GM23338 (cell line): ENCODE measurements around the gene E2F3.

ENCODE experiments used
- CREB1 ChIP-seq: fragments of 250-450 bp; sonication (Bioruptor Pico); IDR thresholded peaks from 2 replicates; pipeline ENCODE4 v1.5.0; 2020; ENCODE audit warnings: low read depth, mild to moderate bottlenecking, moderate library complexity
- EZH2 ChIP-seq: fragments of 200-600 bp; sonication (generic); IDR thresholded peaks from one replicate; pipeline ENCODE4 v1.8.0; 2017; ENCODE audit warnings: antibody characterized with exemption, mild to moderate bottlenecking, low read depth; ENCODE audit not compliant: unreplicated experiment
- EZH2phosphoT487 ChIP-seq: fragments of 200-600 bp; sonication (generic); IDR thresholded peaks from one replicate; pipeline ENCODE4 v1.8.1; 2018; ENCODE audit warnings: antibody characterized with exemption; ENCODE audit not compliant: unreplicated experiment
- JUNB ChIP-seq: IDR thresholded peaks from one replicate; pipeline ENCODE4 v1.6.1; 2016; ENCODE audit warnings: antibody characterized with exemption; ENCODE audit not compliant: unreplicated experiment
- NANOG ChIP-seq: IDR thresholded peaks from 2 replicates; pipeline ENCODE4 v1.6.1; 2016; ENCODE audit warnings: antibody characterized with exemption, borderline replicate concordance
- POLR2AphosphoS5 ChIP-seq: IDR thresholded peaks from 2 replicates; pipeline ENCODE4 v1.6.1; 2016; ENCODE audit warnings: antibody characterized with exemption, low read depth
- STAT1 ChIP-seq: IDR thresholded peaks from one replicate; pipeline ENCODE4 v1.6.1; 2016; ENCODE audit warnings: antibody characterized with exemption; ENCODE audit not compliant: unreplicated experiment
- ZNF114 ChIP-seq: fragments of 250-450 bp; sonication (Bioruptor Pico); IDR thresholded peaks from 2 replicates; pipeline ENCODE4 v1.5.0; 2020; ENCODE audit warnings: mild to moderate bottlenecking, moderate library complexity
- ZNF331 ChIP-seq: fragments of 250-450 bp; sonication (Bioruptor Pico); IDR thresholded peaks from 2 replicates; pipeline ENCODE4 v1.5.0; 2020; ENCODE audit warnings: low read depth, mild to moderate bottlenecking, moderate library complexity
- TF ChIP-seq, protein P1 (sequence below), 2 experiments: fragments of 200-600 bp in 1 of 2; sonication (generic) in 1 of 2; conservative IDR thresholded peaks; 2 replicates each; pipeline versions ENCODE4 v1.5.1 to v1.6.1; 2016 to 2017; ENCODE audit warnings: antibody characterized with exemption in 2 of 2, low read depth in 2 of 2, mild to moderate bottlenecking in 2 of 2, moderate library complexity in 1 of 2
- TF ChIP-seq, protein P2 (sequence below): IDR thresholded peaks from one replicate; pipeline ENCODE4 v1.6.1; 2018; ENCODE audit warnings: antibody characterized with exemption; ENCODE audit not compliant: unreplicated experiment
- TF ChIP-seq, protein P3 (sequence below): IDR thresholded peaks from 2 replicates; pipeline ENCODE4 v1.6.1; 2016; ENCODE audit warnings: antibody characterized with exemption
- TF ChIP-seq, protein P4 (sequence below): fragments of 250-450 bp; sonication (Bioruptor Pico); IDR thresholded peaks from 2 replicates; pipeline ENCODE4 v1.5.0; 2020; ENCODE audit warnings: mild to moderate bottlenecking, moderate library complexity

DNA sequence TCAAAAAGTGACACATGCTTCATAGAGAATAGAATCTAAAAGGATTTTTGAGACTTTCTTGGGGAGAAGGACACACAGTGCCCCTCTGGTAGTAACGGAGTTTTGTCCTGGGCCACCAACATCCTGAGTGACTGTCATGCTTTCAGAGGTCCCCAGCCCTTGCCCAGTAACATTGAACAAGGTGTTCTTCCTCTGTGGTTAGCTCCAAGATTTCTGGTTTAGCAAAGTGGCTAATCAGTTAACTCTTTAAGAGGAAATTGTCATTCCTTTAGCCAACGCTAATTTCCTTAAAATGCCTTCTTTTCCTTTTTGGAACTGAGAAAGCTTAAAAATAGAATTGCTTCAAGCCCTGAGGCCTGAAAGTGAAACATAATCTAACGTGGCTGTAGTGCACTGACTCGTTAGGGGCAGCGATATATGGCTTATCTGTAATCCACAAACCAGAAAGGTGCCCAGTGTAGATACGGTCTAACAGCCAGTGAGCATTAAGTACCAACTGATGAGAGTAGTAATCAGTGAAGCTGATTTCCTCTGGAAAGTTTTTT is 7.8 kb downstream of the E2F3 start:
- TF ChIP-seq EZH2phosphoT487: no peak
- TF ChIP-seq, protein P1, sequence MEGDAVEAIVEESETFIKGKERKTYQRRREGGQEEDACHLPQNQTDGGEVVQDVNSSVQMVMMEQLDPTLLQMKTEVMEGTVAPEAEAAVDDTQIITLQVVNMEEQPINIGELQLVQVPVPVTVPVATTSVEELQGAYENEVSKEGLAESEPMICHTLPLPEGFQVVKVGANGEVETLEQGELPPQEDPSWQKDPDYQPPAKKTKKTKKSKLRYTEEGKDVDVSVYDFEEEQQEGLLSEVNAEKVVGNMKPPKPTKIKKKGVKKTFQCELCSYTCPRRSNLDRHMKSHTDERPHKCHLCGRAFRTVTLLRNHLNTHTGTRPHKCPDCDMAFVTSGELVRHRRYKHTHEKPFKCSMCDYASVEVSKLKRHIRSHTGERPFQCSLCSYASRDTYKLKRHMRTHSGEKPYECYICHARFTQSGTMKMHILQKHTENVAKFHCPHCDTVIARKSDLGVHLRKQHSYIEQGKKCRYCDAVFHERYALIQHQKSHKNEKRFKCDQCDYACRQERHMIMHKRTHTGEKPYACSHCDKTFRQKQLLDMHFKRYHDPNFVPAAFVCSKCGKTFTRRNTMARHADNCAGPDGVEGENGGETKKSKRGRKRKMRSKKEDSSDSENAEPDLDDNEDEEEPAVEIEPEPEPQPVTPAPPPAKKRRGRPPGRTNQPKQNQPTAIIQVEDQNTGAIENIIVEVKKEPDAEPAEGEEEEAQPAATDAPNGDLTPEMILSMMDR (conservative IDR thresholded peaks at IDR 0.05; ENCODE audit: low read depth in 2 of 2): no peak
- no peak for TF ChIP-seq EZH2
- TF ChIP-seq, protein P2, sequence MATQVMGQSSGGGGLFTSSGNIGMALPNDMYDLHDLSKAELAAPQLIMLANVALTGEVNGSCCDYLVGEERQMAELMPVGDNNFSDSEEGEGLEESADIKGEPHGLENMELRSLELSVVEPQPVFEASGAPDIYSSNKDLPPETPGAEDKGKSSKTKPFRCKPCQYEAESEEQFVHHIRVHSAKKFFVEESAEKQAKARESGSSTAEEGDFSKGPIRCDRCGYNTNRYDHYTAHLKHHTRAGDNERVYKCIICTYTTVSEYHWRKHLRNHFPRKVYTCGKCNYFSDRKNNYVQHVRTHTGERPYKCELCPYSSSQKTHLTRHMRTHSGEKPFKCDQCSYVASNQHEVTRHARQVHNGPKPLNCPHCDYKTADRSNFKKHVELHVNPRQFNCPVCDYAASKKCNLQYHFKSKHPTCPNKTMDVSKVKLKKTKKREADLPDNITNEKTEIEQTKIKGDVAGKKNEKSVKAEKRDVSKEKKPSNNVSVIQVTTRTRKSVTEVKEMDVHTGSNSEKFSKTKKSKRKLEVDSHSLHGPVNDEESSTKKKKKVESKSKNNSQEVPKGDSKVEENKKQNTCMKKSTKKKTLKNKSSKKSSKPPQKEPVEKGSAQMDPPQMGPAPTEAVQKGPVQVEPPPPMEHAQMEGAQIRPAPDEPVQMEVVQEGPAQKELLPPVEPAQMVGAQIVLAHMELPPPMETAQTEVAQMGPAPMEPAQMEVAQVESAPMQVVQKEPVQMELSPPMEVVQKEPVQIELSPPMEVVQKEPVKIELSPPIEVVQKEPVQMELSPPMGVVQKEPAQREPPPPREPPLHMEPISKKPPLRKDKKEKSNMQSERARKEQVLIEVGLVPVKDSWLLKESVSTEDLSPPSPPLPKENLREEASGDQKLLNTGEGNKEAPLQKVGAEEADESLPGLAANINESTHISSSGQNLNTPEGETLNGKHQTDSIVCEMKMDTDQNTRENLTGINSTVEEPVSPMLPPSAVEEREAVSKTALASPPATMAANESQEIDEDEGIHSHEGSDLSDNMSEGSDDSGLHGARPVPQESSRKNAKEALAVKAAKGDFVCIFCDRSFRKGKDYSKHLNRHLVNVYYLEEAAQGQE: no peak
- TF ChIP-seq POLR2AphosphoS5: no peak
- TF ChIP-seq JUNB: no peak
- no peak for TF ChIP-seq CREB1
- no peak for TF ChIP-seq NANOG
- no peak for TF ChIP-seq ZNF114 (CRISPR knock-in tag)
- no peak for TF ChIP-seq ZNF331
- TF ChIP-seq, protein P3, sequence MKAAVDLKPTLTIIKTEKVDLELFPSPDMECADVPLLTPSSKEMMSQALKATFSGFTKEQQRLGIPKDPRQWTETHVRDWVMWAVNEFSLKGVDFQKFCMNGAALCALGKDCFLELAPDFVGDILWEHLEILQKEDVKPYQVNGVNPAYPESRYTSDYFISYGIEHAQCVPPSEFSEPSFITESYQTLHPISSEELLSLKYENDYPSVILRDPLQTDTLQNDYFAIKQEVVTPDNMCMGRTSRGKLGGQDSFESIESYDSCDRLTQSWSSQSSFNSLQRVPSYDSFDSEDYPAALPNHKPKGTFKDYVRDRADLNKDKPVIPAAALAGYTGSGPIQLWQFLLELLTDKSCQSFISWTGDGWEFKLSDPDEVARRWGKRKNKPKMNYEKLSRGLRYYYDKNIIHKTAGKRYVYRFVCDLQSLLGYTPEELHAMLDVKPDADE: no peak
- TF ChIP-seq, protein P4, sequence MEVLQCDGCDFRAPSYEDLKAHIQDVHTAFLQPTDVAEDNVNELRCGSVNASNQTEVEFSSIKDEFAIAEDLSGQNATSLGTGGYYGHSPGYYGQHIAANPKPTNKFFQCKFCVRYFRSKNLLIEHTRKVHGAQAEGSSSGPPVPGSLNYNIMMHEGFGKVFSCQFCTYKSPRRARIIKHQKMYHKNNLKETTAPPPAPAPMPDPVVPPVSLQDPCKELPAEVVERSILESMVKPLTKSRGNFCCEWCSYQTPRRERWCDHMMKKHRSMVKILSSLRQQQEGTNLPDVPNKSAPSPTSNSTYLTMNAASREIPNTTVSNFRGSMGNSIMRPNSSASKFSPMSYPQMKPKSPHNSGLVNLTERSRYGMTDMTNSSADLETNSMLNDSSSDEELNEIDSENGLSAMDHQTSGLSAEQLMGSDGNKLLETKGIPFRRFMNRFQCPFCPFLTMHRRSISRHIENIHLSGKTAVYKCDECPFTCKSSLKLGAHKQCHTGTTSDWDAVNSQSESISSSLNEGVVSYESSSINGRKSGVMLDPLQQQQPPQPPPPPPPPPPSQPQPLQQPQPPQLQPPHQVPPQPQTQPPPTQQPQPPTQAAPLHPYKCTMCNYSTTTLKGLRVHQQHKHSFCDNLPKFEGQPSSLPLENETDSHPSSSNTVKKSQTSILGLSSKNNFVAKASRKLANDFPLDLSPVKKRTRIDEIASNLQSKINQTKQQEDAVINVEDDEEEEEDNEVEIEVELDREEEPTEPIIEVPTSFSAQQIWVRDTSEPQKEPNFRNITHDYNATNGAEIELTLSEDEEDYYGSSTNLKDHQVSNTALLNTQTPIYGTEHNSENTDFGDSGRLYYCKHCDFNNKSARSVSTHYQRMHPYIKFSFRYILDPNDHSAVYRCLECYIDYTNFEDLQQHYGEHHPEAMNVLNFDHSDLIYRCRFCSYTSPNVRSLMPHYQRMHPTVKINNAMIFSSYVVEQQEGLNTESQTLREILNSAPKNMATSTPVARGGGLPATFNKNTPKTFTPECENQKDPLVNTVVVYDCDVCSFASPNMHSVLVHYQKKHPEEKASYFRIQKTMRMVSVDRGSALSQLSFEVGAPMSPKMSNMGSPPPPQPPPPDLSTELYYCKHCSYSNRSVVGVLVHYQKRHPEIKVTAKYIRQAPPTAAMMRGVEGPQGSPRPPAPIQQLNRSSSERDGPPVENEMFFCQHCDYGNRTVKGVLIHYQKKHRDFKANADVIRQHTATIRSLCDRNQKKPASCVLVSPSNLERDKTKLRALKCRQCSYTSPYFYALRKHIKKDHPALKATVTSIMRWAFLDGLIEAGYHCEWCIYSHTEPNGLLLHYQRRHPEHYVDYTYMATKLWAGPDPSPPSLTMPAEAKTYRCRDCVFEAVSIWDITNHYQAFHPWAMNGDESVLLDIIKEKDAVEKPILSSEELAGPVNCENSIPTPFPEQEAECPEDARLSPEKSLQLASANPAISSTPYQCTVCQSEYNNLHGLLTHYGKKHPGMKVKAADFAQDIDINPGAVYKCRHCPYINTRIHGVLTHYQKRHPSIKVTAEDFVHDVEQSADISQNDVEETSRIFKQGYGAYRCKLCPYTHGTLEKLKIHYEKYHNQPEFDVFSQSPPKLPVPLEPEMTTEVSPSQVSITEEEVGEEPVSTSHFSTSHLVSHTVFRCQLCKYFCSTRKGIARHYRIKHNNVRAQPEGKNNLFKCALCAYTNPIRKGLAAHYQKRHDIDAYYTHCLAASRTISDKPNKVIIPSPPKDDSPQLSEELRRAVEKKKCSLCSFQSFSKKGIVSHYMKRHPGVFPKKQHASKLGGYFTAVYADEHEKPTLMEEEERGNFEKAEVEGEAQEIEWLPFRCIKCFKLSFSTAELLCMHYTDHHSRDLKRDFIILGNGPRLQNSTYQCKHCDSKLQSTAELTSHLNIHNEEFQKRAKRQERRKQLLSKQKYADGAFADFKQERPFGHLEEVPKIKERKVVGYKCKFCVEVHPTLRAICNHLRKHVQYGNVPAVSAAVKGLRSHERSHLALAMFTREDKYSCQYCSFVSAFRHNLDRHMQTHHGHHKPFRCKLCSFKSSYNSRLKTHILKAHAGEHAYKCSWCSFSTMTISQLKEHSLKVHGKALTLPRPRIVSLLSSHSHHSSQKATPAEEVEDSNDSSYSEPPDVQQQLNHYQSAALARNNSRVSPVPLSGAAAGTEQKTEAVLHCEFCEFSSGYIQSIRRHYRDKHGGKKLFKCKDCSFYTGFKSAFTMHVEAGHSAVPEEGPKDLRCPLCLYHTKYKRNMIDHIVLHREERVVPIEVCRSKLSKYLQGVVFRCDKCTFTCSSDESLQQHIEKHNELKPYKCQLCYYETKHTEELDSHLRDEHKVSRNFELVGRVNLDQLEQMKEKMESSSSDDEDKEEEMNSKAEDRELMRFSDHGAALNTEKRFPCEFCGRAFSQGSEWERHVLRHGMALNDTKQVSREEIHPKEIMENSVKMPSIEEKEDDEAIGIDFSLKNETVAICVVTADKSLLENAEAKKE: no peak
- TF ChIP-seq STAT1: no peak
